B cell (primary cell): Measurements from ENCODE around the gene ZFAND5. TPM values are rescaled to one million over a fixed set of nuclear protein-coding genes. Genes with fewer than 3 reads are reported as not detected.

Source experiments
- ATAC-seq: fragments of 200-7000 bp; cut with Tn5 transposase; one replicate; pipeline ENCODE4 v1.10.0; 2021; ENCODE audit warnings: low read depth, mild to moderate bottlenecking, moderate number of reproducible peaks, moderate library complexity
- CTCF ChIA-PET: fragments of 350-600 bp; sonication (Branson Sonifier 250); formaldehyde crosslinking; loops from one replicate; lab custom pipeline; 2021; ENCODE audit warnings: antibody characterized with exemption, inconsistent platforms; lab: Charles Lee
- POLR2A ChIA-PET: fragments of 350-600 bp; sonication (Branson Sonifier 250); formaldehyde crosslinking; loops from one replicate; lab custom pipeline; 2021; ENCODE audit warnings: antibody characterized with exemption; lab: Charles Lee
- DNase-seq: peaks from one replicate; pipeline ENCODE4 v3.0.0; 2013
- H2AFZ ChIP-seq: 2 replicates; pipeline ENCODE4 v1.6.1; 2012; ENCODE audit warnings: mild to moderate bottlenecking, low read depth, low read length; ENCODE audit not compliant: insufficient read depth, poor library complexity, severe bottlenecking
- H3K27ac ChIP-seq, 2 donors: 1 replicate in 1 of 2; 2 replicates in 1 of 2; pipeline ENCODE4 v1.5.1; 2012 to 2013; ENCODE audit warnings: low read length in 2 of 2, mild to moderate bottlenecking in 2 of 2, moderate library complexity in 1 of 2
- H3K27me3 ChIP-seq, 4 experiments: fragments of 200-600 bp in 1 of 4; sonication (generic) in 1 of 4; replicated peaks in 1 of 4; 1 replicate in 2 of 4; 2 replicates in 2 of 4; pipeline versions ENCODE4 v1.6.1 to v1.7.0; 2013 to 2016; ENCODE audit warnings: low read length in 3 of 4, mild to moderate bottlenecking in 2 of 4, mixed read lengths in 1 of 4, moderate library complexity in 1 of 4; ENCODE audit not compliant: insufficient read depth in 4 of 4, control insufficient read depth in 3 of 4; ENCODE audit errors: control extremely low read depth in 1 of 4
- H3K36me3 ChIP-seq, 2 experiments: replicated peaks in 1 of 2; 1 replicate in 1 of 2; 2 replicates in 1 of 2; pipeline versions ENCODE4 v1.6.1 to v1.7.1; 2013; ENCODE audit warnings: low read length in 1 of 2; ENCODE audit not compliant: insufficient read depth in 2 of 2, control insufficient read depth in 1 of 2; ENCODE audit errors: control extremely low read depth in 1 of 2, extremely low read depth in 1 of 2
- H3K4me1 ChIP-seq, 2 donors: fragments of 200-600 bp in 1 of 2; sonication (generic) in 1 of 2; 1 replicate in 1 of 2; 2 replicates in 1 of 2; pipeline versions ENCODE4 v1.5.1 to v1.6.1; 2013 to 2017; ENCODE audit warnings: low read length in 2 of 2; ENCODE audit not compliant: control insufficient read depth in 2 of 2, insufficient read depth in 2 of 2
- H3K4me2 ChIP-seq: replicated peaks from 2 replicates; pipeline ENCODE3; 2012; ENCODE audit warnings: mild to moderate bottlenecking, low read depth, low read length; ENCODE audit not compliant: poor library complexity, severe bottlenecking
- H3K4me3 ChIP-seq, 5 experiments: fragments of 200-600 bp in 1 of 5; sonication (generic) in 1 of 5; 1 replicate in 3 of 5; 2 replicates in 2 of 5; pipeline versions ENCODE4 v1.5.1 to v1.7.0; 2011 to 2016; ENCODE audit warnings: low read length in 4 of 5, mild to moderate bottlenecking in 4 of 5, low read depth in 2 of 5, control low read depth in 1 of 5, moderate library complexity in 1 of 5; ENCODE audit not compliant: insufficient read depth in 1 of 5; ENCODE audit errors: control extremely low read depth in 1 of 5, extremely low read depth in 1 of 5
- H3K79me2 ChIP-seq: fragments of 200-600 bp; sonication (generic); one replicate; pipeline ENCODE4 v1.6.0; 2016; ENCODE audit warnings: low read length; ENCODE audit not compliant: control insufficient read depth, insufficient read depth
- H3K9ac ChIP-seq: fragments of 200-600 bp; sonication (generic); 2 replicates; pipeline ENCODE4 v1.6.1; 2017; ENCODE audit warnings: mild to moderate bottlenecking, low read length, moderate library complexity
- H3K9me3 ChIP-seq, 3 donors: one replicate each; pipeline versions ENCODE4 v1.6.1 to v1.7.1; 2013; ENCODE audit warnings: low read length in 2 of 3; ENCODE audit not compliant: control insufficient read depth in 2 of 3, insufficient read depth in 1 of 3; ENCODE audit errors: control extremely low read depth in 1 of 3
- H4K20me1 ChIP-seq: 2 replicates; pipeline ENCODE4 v1.6.0; 2012; ENCODE audit warnings: mild to moderate bottlenecking, low read length; ENCODE audit not compliant: insufficient read depth, control insufficient read depth, poor library complexity, severe bottlenecking
- H3K27ac Mint-ChIP-seq: one replicate; pipeline ENCODE4 v1.8.0; 2021; ENCODE audit warnings: mixed read lengths
- H3K27me3 Mint-ChIP-seq: one replicate; pipeline ENCODE4 v1.8.0; 2021; ENCODE audit warnings: mixed read lengths
- H3K4me1 Mint-ChIP-seq: one replicate; pipeline ENCODE4 v1.8.0; 2021; ENCODE audit warnings: mixed read lengths
- H3K4me3 Mint-ChIP-seq: one replicate; pipeline ENCODE4 v1.8.0; 2021; ENCODE audit warnings: mixed read lengths
- H3K9me3 Mint-ChIP-seq: one replicate; pipeline ENCODE4 v1.8.0; 2022; ENCODE audit warnings: mixed read lengths; ENCODE audit not compliant: insufficient read depth
- EZH2 ChIP-seq: IDR thresholded peaks from 2 replicates; pipeline ENCODE4 v1.6.1; 2012; ENCODE audit warnings: borderline replicate concordance, low read depth, mild to moderate bottlenecking, moderate library complexity, low read length; ENCODE audit not compliant: insufficient read depth, poor library complexity, severe bottlenecking
- WGBS: methylation state at CpG from one replicate; pipeline ENCODE4 v1.1.5; 2013; ENCODE audit warnings: missing lambda C conversion rate; ENCODE audit not compliant: insufficient coverage; 5-methylcytosine and 5-hydroxymethylcytosine counted together
- intact Hi-C: fragments of 100-400 bp; cut with micrococcal nuclease; formaldehyde crosslinking; loops from one replicate; pipeline ENCODE4 v1.10.0; 2022
- polyA plus RNA-seq: library from polyadenylated mRNA; depleted of rRNA; stranded (reverse); fragments of >200 nt; gene quantifications from 2 replicates; pipeline ENCODE4 v1.2.3, GENCODE V29; 2012
- total RNA-seq, 2 donors: library from RNA; stranded (reverse); fragments of 120-200 nt in 1 of 2; gene quantifications; 1 replicate in 1 of 2; 2 replicates in 1 of 2; pipeline versions ENCODE4 v1.2.3 to v1.2.4, GENCODE V29; 2013 to 2022
- TF ChIP-seq, protein P1 (sequence below): fragments of 200-600 bp; IDR thresholded peaks from one replicate; pipeline ENCODE4 v1.8.0; 2022; ENCODE audit warnings: antibody characterized with exemption, mild to moderate bottlenecking

The ZFAND5 gene
- total and polyA plus RNA-seq, 2 donors (not counting 1 experiment from before 2014, with no cell fraction given) = 95.3 to 162 TPM

DNA sequence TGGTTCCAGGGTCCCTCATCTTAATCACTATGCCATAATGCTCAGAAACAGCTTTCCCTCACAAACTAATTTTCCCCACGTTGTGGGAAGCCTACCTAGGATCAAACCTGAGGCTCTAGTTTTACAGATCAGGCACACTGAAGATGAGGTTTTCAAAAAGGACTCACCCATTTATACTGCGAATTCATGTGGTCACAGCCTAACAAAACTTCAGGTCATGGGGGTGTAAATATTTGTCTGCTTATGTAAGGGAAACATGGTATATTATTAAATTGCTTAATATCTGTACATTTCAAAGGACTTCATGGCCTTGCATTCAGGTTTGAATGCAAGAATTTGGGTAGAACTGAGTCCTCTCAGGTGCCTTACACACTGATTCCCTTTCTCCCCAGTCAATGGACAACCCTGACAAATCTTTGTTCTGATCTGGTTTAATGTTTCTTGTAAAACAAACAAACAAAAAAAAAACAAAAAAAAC is 12.1 kb downstream of the ZFAND5 start:
- DNase-seq (no peak), ATAC-seq (no peak)
- CTCF ChIA-PET = no interaction called here
- Mint-ChIP-seq H3K9me3 (no peaks in the 10 kb centered on the region), H3K4me1 (peaks cover 26% of the 10 kb centered on the region), H3K27ac (no peak overlapping the region), H3K27me3 (no peaks in the 10 kb centered on the region), H3K4me3 (no peak overlapping the region)
- no peaks in the 10 kb centered on the region for H3K27me3 ChIP-seq
- POLR2A ChIA-PET = no interaction called here
- peaks cover 7% of the 10 kb centered on the region for H3K79me2 ChIP-seq
- H4K20me1 ChIP-seq = peaks cover 1% of the 10 kb centered on the region
- H3K36me3 ChIP-seq = peaks cover 23 to 38% of the 10 kb centered on the region in 2 experiments
- H2AFZ ChIP-seq = no peak overlapping the region
- H3K4me3 ChIP-seq = no peak overlapping the region
- H3K9me3 ChIP-seq = no peaks in the 10 kb centered on the region
- 88% methylated on average over 1 of the region's 2 CpGs for WGBS
- intact Hi-C loops = no loop called here
- H3K9ac ChIP-seq = no peak overlapping the region
- H3K27ac ChIP-seq = no peak overlapping the region
- H3K4me1 ChIP-seq = peaks cover 0 to 4% of the 10 kb centered on the region in 2 donors
- TF ChIP-seq, protein P1, sequence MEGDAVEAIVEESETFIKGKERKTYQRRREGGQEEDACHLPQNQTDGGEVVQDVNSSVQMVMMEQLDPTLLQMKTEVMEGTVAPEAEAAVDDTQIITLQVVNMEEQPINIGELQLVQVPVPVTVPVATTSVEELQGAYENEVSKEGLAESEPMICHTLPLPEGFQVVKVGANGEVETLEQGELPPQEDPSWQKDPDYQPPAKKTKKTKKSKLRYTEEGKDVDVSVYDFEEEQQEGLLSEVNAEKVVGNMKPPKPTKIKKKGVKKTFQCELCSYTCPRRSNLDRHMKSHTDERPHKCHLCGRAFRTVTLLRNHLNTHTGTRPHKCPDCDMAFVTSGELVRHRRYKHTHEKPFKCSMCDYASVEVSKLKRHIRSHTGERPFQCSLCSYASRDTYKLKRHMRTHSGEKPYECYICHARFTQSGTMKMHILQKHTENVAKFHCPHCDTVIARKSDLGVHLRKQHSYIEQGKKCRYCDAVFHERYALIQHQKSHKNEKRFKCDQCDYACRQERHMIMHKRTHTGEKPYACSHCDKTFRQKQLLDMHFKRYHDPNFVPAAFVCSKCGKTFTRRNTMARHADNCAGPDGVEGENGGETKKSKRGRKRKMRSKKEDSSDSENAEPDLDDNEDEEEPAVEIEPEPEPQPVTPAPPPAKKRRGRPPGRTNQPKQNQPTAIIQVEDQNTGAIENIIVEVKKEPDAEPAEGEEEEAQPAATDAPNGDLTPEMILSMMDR = no peak
- no peak for TF ChIP-seq EZH2
- H3K4me2 ChIP-seq = no peak overlapping the region

- H3K27me3 Mint-ChIP-seq = no peaks in the 10 kb centered on the region
- Histone ChIP-seq H3K27ac (no peak overlapping the region), H3K4me3 (no peak overlapping the region), H3K27me3 (no peaks in the 10 kb centered on the region), H3K36me3 (peaks cover 15 to 27% of the 10 kb centered on the region in 2 experiments), H2AFZ (no peak overlapping the region), H3K79me2 (peaks cover 3% of the 10 kb centered on the region), H4K20me1 (no peaks in the 10 kb centered on the region), H3K4me2 (no peak overlapping the region), H3K9me3 (no peaks in the 10 kb centered on the region), H3K9ac (no peak overlapping the region), H3K4me1 (no peaks in the 10 kb centered on the region)
- 95% methylated on average over 11 of the region's 15 CpGs for WGBS
- DNase-seq (no peak), ATAC-seq (no peak)
- TF ChIP-seq, protein P1 = no peak
- TF ChIP-seq EZH2 = no peak
- no peak overlapping the region for H3K4me3 Mint-ChIP-seq
- ChIA-PET CTCF (interaction anchor here (0.7 kb wide), 1 partner anchor 12 kb away, joined by 3 read pairs; no protein-coding TSS in a partner anchor), POLR2A (interaction anchor here (0.6 kb wide), 1 partner anchor 10 kb away, joined by 4 read pairs; no protein-coding TSS in a partner anchor)
- no peaks in the 10 kb centered on the region for H3K9me3 Mint-ChIP-seq
- intact Hi-C loops = no loop called here
- H3K4me1 Mint-ChIP-seq = peaks cover 15% of the 10 kb centered on the region
- H3K27ac Mint-ChIP-seq = no peak overlapping the region
Measured at GRCh38 chr9:72351538-72352453, 13.2 kb downstream of the ZFAND5 start.
